IMR-90 (cell line): Measurements from ENCODE around the gene RIPK4. TPM values are rescaled to one million over a fixed set of nuclear protein-coding genes. Genes with fewer than 3 reads are reported as not detected.

Experiments
- ATAC-seq: fragments of 200-7000 bp; cut with Tn5 transposase; 2 replicates; pipeline ENCODE4 v1.9.1; 2020; ENCODE audit warnings: low read depth, mild to moderate bottlenecking, moderate library complexity
- BruUV-seq: library from RNA; stranded (reverse); fragments of 400-500 nt; replicated peaks from 2 replicates; lab custom pipeline; 2021; lab: Mats Ljungman, UMichigan
- CTCF ChIA-PET: fragments of 300-600 bp; formaldehyde crosslinking; extraction: SDS; loops from one replicate; lab custom pipeline; 2021; ENCODE audit warnings: antibody characterized with exemption; lab: Yijun Ruan, JAX
- POLR2A ChIA-PET: fragments of 300-600 bp; sonication (Branson Sonifier 250); formaldehyde crosslinking; loops from one replicate; lab custom pipeline; 2022; ENCODE audit warnings: antibody characterized with exemption; ENCODE audit not compliant: unreplicated experiment; lab: Charles Lee
- DNase-seq: peaks from one replicate; pipeline ENCODE4 v3.0.0; 2013
- H2AFZ ChIP-seq: replicated peaks from 2 replicates; pipeline ENCODE3; 2013; ENCODE audit warnings: low read length, mild to moderate bottlenecking; ENCODE audit not compliant: poor library complexity
- H2AK5ac ChIP-seq: 2 replicates; pipeline ENCODE4 v1.6.1; 2013; ENCODE audit warnings: low read depth, low read length, inconsistent platforms
- H2AK9ac ChIP-seq: replicated peaks from 2 replicates; pipeline ENCODE3; 2013; ENCODE audit warnings: mild to moderate bottlenecking, low read depth, low read length, moderate library complexity; ENCODE audit not compliant: poor library complexity
- H2BK120ac ChIP-seq: 2 replicates; pipeline ENCODE4 v1.6.1; 2013; ENCODE audit warnings: low read depth, low read length, inconsistent platforms
- H2BK15ac ChIP-seq: 3 replicates; pipeline ENCODE4 v1.6.1; 2013; ENCODE audit warnings: low read depth, low read length, inconsistent platforms
- H2BK20ac ChIP-seq: 2 replicates; pipeline ENCODE4 v1.6.1; 2013; ENCODE audit warnings: low read depth, mild to moderate bottlenecking, inconsistent platforms, low read length, moderate library complexity
- H2BK5ac ChIP-seq: 2 replicates; pipeline ENCODE4 v1.6.1; 2013; ENCODE audit warnings: mild to moderate bottlenecking, low read depth, low read length, inconsistent platforms; ENCODE audit not compliant: poor library complexity, severe bottlenecking
- H3K14ac ChIP-seq: replicated peaks from 2 replicates; pipeline ENCODE4 v1.6.1; 2013; ENCODE audit warnings: low read depth, low read length, inconsistent platforms
- H3K18ac ChIP-seq: 2 replicates; pipeline ENCODE4 v1.6.1; 2013; ENCODE audit warnings: low read depth, low read length, control low read depth
- H3K23ac ChIP-seq: 2 replicates; pipeline ENCODE4 v1.6.1; 2013; ENCODE audit warnings: low read depth, low read length, inconsistent platforms
- H3K27ac ChIP-seq: 2 replicates; pipeline ENCODE4 v1.5.1; 2013; ENCODE audit warnings: mild to moderate bottlenecking, control low read depth, low read length; ENCODE audit not compliant: insufficient read depth
- H3K27me3 ChIP-seq: 2 replicates; pipeline ENCODE4 v1.6.1; 2013; ENCODE audit warnings: low read length; ENCODE audit not compliant: control insufficient read depth, insufficient read depth
- H3K36me3 ChIP-seq: 2 replicates; pipeline ENCODE4 v1.6.1; 2013; ENCODE audit warnings: low read length, mixed read lengths; ENCODE audit not compliant: control insufficient read depth, insufficient read depth
- H3K4ac ChIP-seq: 2 replicates; pipeline ENCODE4 v1.6.1; 2013; ENCODE audit warnings: low read depth, low read length, inconsistent platforms
- H3K4me1 ChIP-seq: 2 replicates; pipeline ENCODE4 v1.6.1; 2013; ENCODE audit warnings: low read length, mixed read lengths; ENCODE audit not compliant: control insufficient read depth, insufficient read depth
- H3K4me2 ChIP-seq: 2 replicates; pipeline ENCODE4 v1.6.1; 2013; ENCODE audit warnings: low read depth, mild to moderate bottlenecking, control low read depth, low read length, moderate library complexity
- H3K4me3 ChIP-seq: 2 replicates; pipeline ENCODE4 v1.5.1; 2013; ENCODE audit warnings: low read depth, mild to moderate bottlenecking, control low read depth, low read length, moderate library complexity; ENCODE audit not compliant: insufficient read depth
- H3K56ac ChIP-seq: 2 replicates; pipeline ENCODE4 v1.6.1; 2013; ENCODE audit warnings: low read length, inconsistent platforms; ENCODE audit not compliant: insufficient read depth; ENCODE audit errors: extremely low read depth
- H3K79me1 ChIP-seq, 2 experiments: 2 replicates each; pipeline ENCODE4 v1.6.1; 2013; ENCODE audit warnings: low read length in 2 of 2, inconsistent platforms in 1 of 2, low read depth in 1 of 2
- H3K9ac ChIP-seq: 2 replicates; pipeline ENCODE4 v1.6.1; 2013; ENCODE audit warnings: low read depth, low read length, control low read depth
- H3K9me1 ChIP-seq: 2 replicates; pipeline ENCODE4 v1.6.1; 2013; ENCODE audit warnings: low read length, inconsistent platforms; ENCODE audit not compliant: insufficient read depth
- H3K9me3 ChIP-seq: 2 replicates; pipeline ENCODE4 v1.6.1; 2013; ENCODE audit warnings: low read length; ENCODE audit not compliant: control insufficient read depth, insufficient read depth
- H4K20me1 ChIP-seq: 2 replicates; pipeline ENCODE4 v1.6.1; 2013; ENCODE audit warnings: low read length, inconsistent platforms; ENCODE audit not compliant: insufficient read depth
- H4K5ac ChIP-seq: 2 replicates; pipeline ENCODE4 v1.6.1; 2013; ENCODE audit warnings: mild to moderate bottlenecking, low read depth, low read length, control low read depth
- H4K8ac ChIP-seq, 2 experiments: 2 replicates each; pipeline ENCODE4 v1.6.1; 2013; ENCODE audit warnings: low read depth in 2 of 2, low read length in 2 of 2, control low read depth in 1 of 2, inconsistent platforms in 1 of 2
- H4K91ac ChIP-seq: 2 replicates; pipeline ENCODE4 v1.6.1; 2013; ENCODE audit warnings: low read depth, low read length, inconsistent platforms; ENCODE audit not compliant: insufficient read depth
- BHLHE40 ChIP-seq: fragments of 150-350 bp; IDR thresholded peaks from 2 replicates; pipeline ENCODE4 v1.6.1; 2016; ENCODE audit warnings: mild to moderate bottlenecking, low read depth, low read length
- CEBPB ChIP-seq: IDR thresholded peaks from 2 replicates; pipeline ENCODE4 v1.6.1; 2012; ENCODE audit warnings: low read depth, low read length, improper control_type of control experiment
- CHD1 ChIP-seq: IDR thresholded peaks from 2 replicates; pipeline ENCODE4 v1.6.1; 2012; ENCODE audit warnings: low read depth, low read length, improper control_type of control experiment
- FOS ChIP-seq: fragments of 150-350 bp; IDR thresholded peaks from 2 replicates; pipeline ENCODE4 v1.6.1; 2016; ENCODE audit warnings: low read depth, low read length
- MAFK ChIP-seq: IDR thresholded peaks from 2 replicates; pipeline ENCODE4 v1.6.1; 2012; ENCODE audit warnings: low read depth, low read length, improper control_type of control experiment
- MAZ ChIP-seq: IDR thresholded peaks from 2 replicates; pipeline ENCODE4 v1.6.1; 2012; ENCODE audit warnings: low read depth, mild to moderate bottlenecking, low read length, improper control_type of control experiment, moderate library complexity, borderline replicate concordance
- MXI1 ChIP-seq: IDR thresholded peaks from 2 replicates; pipeline ENCODE4 v1.6.1; 2012; ENCODE audit warnings: low read depth, mild to moderate bottlenecking, low read length, moderate library complexity, borderline replicate concordance
- NFE2L2 ChIP-seq: fragments of 150-350 bp; IDR thresholded peaks from 2 replicates; pipeline ENCODE4 v1.6.1; 2016; ENCODE audit warnings: low read depth, mild to moderate bottlenecking, low read length
- POLR2A ChIP-seq: IDR thresholded peaks from 2 replicates; pipeline ENCODE4 v1.6.1; 2012; ENCODE audit warnings: mild to moderate bottlenecking, low read depth, low read length
- RAD21 ChIP-seq: IDR thresholded peaks from 2 replicates; pipeline ENCODE4 v1.6.1; 2012; ENCODE audit warnings: low read length, improper control_type of control experiment
- RCOR1 ChIP-seq: IDR thresholded peaks from 2 replicates; pipeline ENCODE4 v1.6.1; 2012; ENCODE audit warnings: mild to moderate bottlenecking, low read length, improper control_type of control experiment; ENCODE audit not compliant: insufficient replicate concordance
- RFX5 ChIP-seq: IDR thresholded peaks from 2 replicates; pipeline ENCODE4 v1.8.0; 2012; ENCODE audit warnings: low read depth, mild to moderate bottlenecking, low read length, moderate library complexity
- SMC3 ChIP-seq: fragments of 150-350 bp; IDR thresholded peaks from 2 replicates; pipeline ENCODE4 v1.6.1; 2016; ENCODE audit warnings: low read depth, mild to moderate bottlenecking, antibody characterized with exemption, low read length, moderate library complexity
- WGBS, 2 experiments: methylation state at CpG; one replicate each; pipeline versions ENCODE4 v1.1.5 to v1.1.7; 2013; ENCODE audit warnings: missing lambda C conversion rate in 2 of 2; ENCODE audit not compliant: insufficient read length in 1 of 2; ENCODE audit errors: extremely low coverage in 2 of 2; 5-methylcytosine and 5-hydroxymethylcytosine counted together
- dilution Hi-C: fragments of 300-500 bp; cut with HindIII; formaldehyde crosslinking; loops from one replicate; pipeline ENCODE4 v1.14.3; 2018; ENCODE audit warnings: low sequenced_read_pairs; ENCODE audit not compliant: unreplicated experiment
- in situ Hi-C: fragments of 300-500 bp; cut with MboI; formaldehyde crosslinking; loops from 3 replicates; pipeline ENCODE4 v1.14.3; 2019; ENCODE audit warnings: low sequenced_read_pairs, inconsistent platforms, mixed read lengths
- intact Hi-C: fragments of 100-400 bp; cut with micrococcal nuclease; formaldehyde crosslinking; loops from 2 replicates; pipeline ENCODE4 v1.10.0; 2022
- polyA plus RNA-seq, 3 experiments: library from polyadenylated mRNA; depleted of rRNA; stranded (reverse); fragments of >200 nt; gene quantifications; 2 replicates each; pipeline ENCODE4 v1.2.3, GENCODE V29; 2012; ENCODE audit warnings: low replicate concordance in 1 of 3
- total RNA-seq: library from RNA; depleted of rRNA; stranded (reverse); fragments of >200 nt; gene quantifications from 2 replicates; pipeline ENCODE4 v1.2.3, GENCODE V29; 2012
- TF ChIP-seq, protein P1 (sequence below): fragments of 150-350 bp; IDR thresholded peaks from 2 replicates; pipeline ENCODE4 v1.6.1; 2017; ENCODE audit warnings: mild to moderate bottlenecking, antibody characterized with exemption, low read length, low read depth
- TF ChIP-seq, protein P2 (sequence below): conservative IDR thresholded peaks from 2 replicates; pipeline ENCODE4 v1.5.1; 2012; ENCODE audit warnings: mild to moderate bottlenecking, low read depth, low read length, improper control_type of control experiment
- TF ChIP-seq, protein P3 (sequence below): fragments of 150-350 bp; IDR thresholded peaks from 2 replicates; pipeline ENCODE4 v1.6.1; 2016; ENCODE audit warnings: low read depth, mild to moderate bottlenecking, low read length, moderate library complexity, borderline replicate concordance

Gene RIPK4
- total and polyA plus RNA-seq, 2 of the 4 experiments (the other 2 are of a cell fraction), result under 0.01 to 0.03 TPM

- Histone ChIP-seq H3K4ac (no peak overlapping the region), H3K4me3 (no peak overlapping the region), H3K9me1 (no peaks in the 10 kb centered on the region), H2AFZ (no peak overlapping the region), H3K36me3 (no peaks in the 10 kb centered on the region), H3K9ac (no peak overlapping the region), H3K56ac (no peak overlapping the region), H3K4me2 (no peak overlapping the region), H3K9me3 (peaks cover 7% of the 10 kb centered on the region), H3K23ac (no peak overlapping the region), H3K14ac (no peak overlapping the region), H3K27ac (no peak overlapping the region), H3K18ac (no peak overlapping the region), H4K20me1 (no peaks in the 10 kb centered on the region), H4K8ac (no peak overlapping the region), H3K79me1 (no peaks in the 10 kb centered on the region), H2BK5ac (no peak overlapping the region), H3K27me3 (peaks cover 18% of the 10 kb centered on the region), H2BK20ac (no peak overlapping the region), H2AK9ac (no peak overlapping the region), H4K5ac (no peak overlapping the region), H2BK120ac (no peak overlapping the region), H4K91ac (no peak overlapping the region), H2BK15ac (no peak overlapping the region), H3K4me1 (no peaks in the 10 kb centered on the region), H2AK5ac (no peak overlapping the region)
- in situ Hi-C loops (no loop called here), dilution Hi-C loops (no loop called here), intact Hi-C loops (no loop called here)
- DNase-seq, result no peak
- no peak for ATAC-seq
- POLR2A ChIA-PET, result no interaction called here
- WGBS, 2 experiments, result 47% methylated on average over 4 of the region's 9 CpGs; no CpG with 5 or more reads in 1 of the 2 experiments
- CTCF ChIA-PET, result no interaction called here
- BruUV-seq, result no TSS peak
- TF ChIP-seq, protein P1, sequence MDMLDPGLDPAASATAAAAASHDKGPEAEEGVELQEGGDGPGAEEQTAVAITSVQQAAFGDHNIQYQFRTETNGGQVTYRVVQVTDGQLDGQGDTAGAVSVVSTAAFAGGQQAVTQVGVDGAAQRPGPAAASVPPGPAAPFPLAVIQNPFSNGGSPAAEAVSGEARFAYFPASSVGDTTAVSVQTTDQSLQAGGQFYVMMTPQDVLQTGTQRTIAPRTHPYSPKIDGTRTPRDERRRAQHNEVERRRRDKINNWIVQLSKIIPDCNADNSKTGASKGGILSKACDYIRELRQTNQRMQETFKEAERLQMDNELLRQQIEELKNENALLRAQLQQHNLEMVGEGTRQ, result no peak
- TF ChIP-seq BHLHE40 (no peak), CHD1 (no peak), FOS (no peak), RFX5 (no peak), RAD21 (no peak), RCOR1 (no peak), MXI1 (no peak), POLR2A (no peak), CEBPB (no peak), NFE2L2 (no peak), MAFK (no peak), MAZ (no peak), SMC3 (no peak)
- TF ChIP-seq, protein P2, sequence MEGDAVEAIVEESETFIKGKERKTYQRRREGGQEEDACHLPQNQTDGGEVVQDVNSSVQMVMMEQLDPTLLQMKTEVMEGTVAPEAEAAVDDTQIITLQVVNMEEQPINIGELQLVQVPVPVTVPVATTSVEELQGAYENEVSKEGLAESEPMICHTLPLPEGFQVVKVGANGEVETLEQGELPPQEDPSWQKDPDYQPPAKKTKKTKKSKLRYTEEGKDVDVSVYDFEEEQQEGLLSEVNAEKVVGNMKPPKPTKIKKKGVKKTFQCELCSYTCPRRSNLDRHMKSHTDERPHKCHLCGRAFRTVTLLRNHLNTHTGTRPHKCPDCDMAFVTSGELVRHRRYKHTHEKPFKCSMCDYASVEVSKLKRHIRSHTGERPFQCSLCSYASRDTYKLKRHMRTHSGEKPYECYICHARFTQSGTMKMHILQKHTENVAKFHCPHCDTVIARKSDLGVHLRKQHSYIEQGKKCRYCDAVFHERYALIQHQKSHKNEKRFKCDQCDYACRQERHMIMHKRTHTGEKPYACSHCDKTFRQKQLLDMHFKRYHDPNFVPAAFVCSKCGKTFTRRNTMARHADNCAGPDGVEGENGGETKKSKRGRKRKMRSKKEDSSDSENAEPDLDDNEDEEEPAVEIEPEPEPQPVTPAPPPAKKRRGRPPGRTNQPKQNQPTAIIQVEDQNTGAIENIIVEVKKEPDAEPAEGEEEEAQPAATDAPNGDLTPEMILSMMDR, result no peak
- TF ChIP-seq, protein P3, sequence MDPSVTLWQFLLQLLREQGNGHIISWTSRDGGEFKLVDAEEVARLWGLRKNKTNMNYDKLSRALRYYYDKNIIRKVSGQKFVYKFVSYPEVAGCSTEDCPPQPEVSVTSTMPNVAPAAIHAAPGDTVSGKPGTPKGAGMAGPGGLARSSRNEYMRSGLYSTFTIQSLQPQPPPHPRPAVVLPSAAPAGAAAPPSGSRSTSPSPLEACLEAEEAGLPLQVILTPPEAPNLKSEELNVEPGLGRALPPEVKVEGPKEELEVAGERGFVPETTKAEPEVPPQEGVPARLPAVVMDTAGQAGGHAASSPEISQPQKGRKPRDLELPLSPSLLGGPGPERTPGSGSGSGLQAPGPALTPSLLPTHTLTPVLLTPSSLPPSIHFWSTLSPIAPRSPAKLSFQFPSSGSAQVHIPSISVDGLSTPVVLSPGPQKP, result no peak
Observed at GRCh38 chr21:41739936-41740335, 26.9 kb downstream of the RIPK4 start.
